Hepatocyte (in vitro differentiated cells): ENCODE data around the gene XIRP1. TPM values are rescaled to one million over a fixed set of nuclear protein-coding genes. Genes with fewer than 3 reads are reported as not detected.

Experiments
- DNase-seq: peaks from one replicate; pipeline ENCODE4 v3.0.0-alpha.2; 2016; ENCODE audit warnings: low spot score
- H2AFZ ChIP-seq: fragments of 200-600 bp; sonication (generic); 2 replicates; pipeline ENCODE4 v1.6.0; 2016; ENCODE audit warnings: antibody characterized with exemption, mild to moderate bottlenecking
- H3K27ac ChIP-seq: fragments of 200-600 bp; sonication (generic); 2 replicates; pipeline ENCODE4 v1.5.1; 2016; ENCODE audit warnings: mild to moderate bottlenecking
- H3K27me3 ChIP-seq: fragments of 200-600 bp; sonication (generic); 2 replicates; pipeline ENCODE4 v1.6.1; 2016
- H3K36me3 ChIP-seq: fragments of 200-600 bp; sonication (generic); replicated peaks from 2 replicates; pipeline ENCODE4 v1.5.1; 2016; ENCODE audit warnings: low read depth; ENCODE audit not compliant: insufficient read depth
- H3K4me1 ChIP-seq: fragments of 200-600 bp; sonication (generic); 2 replicates; pipeline ENCODE4 v1.5.1; 2016; ENCODE audit warnings: mild to moderate bottlenecking, moderate library complexity; ENCODE audit not compliant: insufficient read depth
- H3K4me2 ChIP-seq: fragments of 200-600 bp; sonication (generic); 2 replicates; pipeline ENCODE4 v1.6.0; 2016
- H3K4me3 ChIP-seq: fragments of 200-600 bp; sonication (generic); 2 replicates; pipeline ENCODE4 v1.5.1; 2016; ENCODE audit warnings: mild to moderate bottlenecking
- H3K79me2 ChIP-seq: fragments of 200-600 bp; sonication (generic); 2 replicates; pipeline ENCODE4 v1.6.0; 2017; ENCODE audit warnings: mild to moderate bottlenecking
- H3K9me2 ChIP-seq: fragments of 200-600 bp; sonication (generic); replicated peaks from 2 replicates; pipeline ENCODE4 v1.6.0; 2017; ENCODE audit warnings: mild to moderate bottlenecking; ENCODE audit not compliant: insufficient read depth
- H3K9me3 ChIP-seq: fragments of 200-600 bp; sonication (generic); 2 replicates; pipeline ENCODE4 v1.5.1; 2016; ENCODE audit warnings: low read depth, mild to moderate bottlenecking
- H4K20me1 ChIP-seq: fragments of 200-600 bp; sonication (generic); 2 replicates; pipeline ENCODE4 v1.6.0; 2016; ENCODE audit warnings: mild to moderate bottlenecking; ENCODE audit not compliant: insufficient read depth, poor library complexity, severe bottlenecking
- EZH2 ChIP-seq: fragments of 200-600 bp; sonication (generic); IDR thresholded peaks from 2 replicates; pipeline ENCODE4 v1.6.1; 2016; ENCODE audit warnings: antibody characterized with exemption, mild to moderate bottlenecking, borderline replicate concordance
- EZH2phosphoT487 ChIP-seq: fragments of 200-600 bp; sonication (generic); IDR thresholded peaks from one replicate; pipeline ENCODE4 v1.6.1; 2018; ENCODE audit warnings: antibody characterized with exemption, mild to moderate bottlenecking, low read depth, moderate library complexity; ENCODE audit not compliant: unreplicated experiment, severe bottlenecking
- WGBS: methylation state at CpG from one replicate; pipeline ENCODE4 v1.1.6; 2016; ENCODE audit warnings: low lambda C conversion rate; ENCODE audit errors: missing lambda C conversion rate; 5-methylcytosine and 5-hydroxymethylcytosine counted together
- polyA plus RNA-seq: library from polyadenylated mRNA; unstranded; fragments of >200 nt; fragmentation: Nextera tagmentation; extraction: Ambion mirVana; gene quantifications from 2 replicates; pipeline ENCODE4 v1.2.1, GENCODE V29; 2016
- total RNA-seq: library from RNA; depleted of rRNA; stranded (reverse); fragments of >200 nt; gene quantifications from 2 replicates; pipeline ENCODE4 v1.2.3, GENCODE V29; 2014
- TF ChIP-seq, protein P1 (sequence below): fragments of 200-600 bp; sonication (generic); IDR thresholded peaks from 2 replicates; pipeline ENCODE4 v1.5.1; 2016; ENCODE audit warnings: antibody characterized with exemption, mild to moderate bottlenecking; ENCODE audit not compliant: poor library complexity

Gene XIRP1
- total and polyA plus RNA-seq, 2 experiments from 2014 or later: 0.10 to 1.4 TPM

DNA sequence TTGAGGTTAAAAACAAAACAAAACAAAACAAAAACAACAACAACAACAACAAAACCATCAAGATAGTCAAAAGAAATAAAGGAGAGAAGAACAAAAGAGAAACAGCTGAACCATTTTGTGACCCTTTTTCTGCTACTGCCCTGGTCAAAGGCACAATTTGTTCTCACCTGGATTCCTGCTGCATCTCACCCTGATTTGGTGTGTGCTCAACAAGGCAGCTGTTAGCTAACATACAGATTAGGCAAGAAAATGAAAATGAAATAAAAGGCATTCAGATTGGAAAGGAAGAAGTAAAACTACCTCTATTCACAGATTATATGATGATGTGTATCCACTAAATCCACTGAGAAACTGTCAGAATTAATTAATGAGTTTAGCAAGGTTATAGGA is 28.7 kb upstream of the XIRP1 start:
- Histone ChIP-seq H4K20me1 (no peaks in the 10 kb centered on the region), H3K36me3 (no peaks in the 10 kb centered on the region), H3K4me3 (no peak overlapping the region), H3K4me1 (no peaks in the 10 kb centered on the region), H3K79me2 (no peaks in the 10 kb centered on the region), H3K9me3 (no peaks in the 10 kb centered on the region), H2AFZ (no peak overlapping the region), H3K27me3 (no peaks in the 10 kb centered on the region), H3K4me2 (no peak overlapping the region), H3K9me2 (no peaks in the 10 kb centered on the region), H3K27ac (no peak overlapping the region)
- TF ChIP-seq EZH2phosphoT487: no peak
- TF ChIP-seq, protein P1, sequence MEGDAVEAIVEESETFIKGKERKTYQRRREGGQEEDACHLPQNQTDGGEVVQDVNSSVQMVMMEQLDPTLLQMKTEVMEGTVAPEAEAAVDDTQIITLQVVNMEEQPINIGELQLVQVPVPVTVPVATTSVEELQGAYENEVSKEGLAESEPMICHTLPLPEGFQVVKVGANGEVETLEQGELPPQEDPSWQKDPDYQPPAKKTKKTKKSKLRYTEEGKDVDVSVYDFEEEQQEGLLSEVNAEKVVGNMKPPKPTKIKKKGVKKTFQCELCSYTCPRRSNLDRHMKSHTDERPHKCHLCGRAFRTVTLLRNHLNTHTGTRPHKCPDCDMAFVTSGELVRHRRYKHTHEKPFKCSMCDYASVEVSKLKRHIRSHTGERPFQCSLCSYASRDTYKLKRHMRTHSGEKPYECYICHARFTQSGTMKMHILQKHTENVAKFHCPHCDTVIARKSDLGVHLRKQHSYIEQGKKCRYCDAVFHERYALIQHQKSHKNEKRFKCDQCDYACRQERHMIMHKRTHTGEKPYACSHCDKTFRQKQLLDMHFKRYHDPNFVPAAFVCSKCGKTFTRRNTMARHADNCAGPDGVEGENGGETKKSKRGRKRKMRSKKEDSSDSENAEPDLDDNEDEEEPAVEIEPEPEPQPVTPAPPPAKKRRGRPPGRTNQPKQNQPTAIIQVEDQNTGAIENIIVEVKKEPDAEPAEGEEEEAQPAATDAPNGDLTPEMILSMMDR: no peak
- no peak for TF ChIP-seq EZH2
- DNase-seq: no peak

DNA sequence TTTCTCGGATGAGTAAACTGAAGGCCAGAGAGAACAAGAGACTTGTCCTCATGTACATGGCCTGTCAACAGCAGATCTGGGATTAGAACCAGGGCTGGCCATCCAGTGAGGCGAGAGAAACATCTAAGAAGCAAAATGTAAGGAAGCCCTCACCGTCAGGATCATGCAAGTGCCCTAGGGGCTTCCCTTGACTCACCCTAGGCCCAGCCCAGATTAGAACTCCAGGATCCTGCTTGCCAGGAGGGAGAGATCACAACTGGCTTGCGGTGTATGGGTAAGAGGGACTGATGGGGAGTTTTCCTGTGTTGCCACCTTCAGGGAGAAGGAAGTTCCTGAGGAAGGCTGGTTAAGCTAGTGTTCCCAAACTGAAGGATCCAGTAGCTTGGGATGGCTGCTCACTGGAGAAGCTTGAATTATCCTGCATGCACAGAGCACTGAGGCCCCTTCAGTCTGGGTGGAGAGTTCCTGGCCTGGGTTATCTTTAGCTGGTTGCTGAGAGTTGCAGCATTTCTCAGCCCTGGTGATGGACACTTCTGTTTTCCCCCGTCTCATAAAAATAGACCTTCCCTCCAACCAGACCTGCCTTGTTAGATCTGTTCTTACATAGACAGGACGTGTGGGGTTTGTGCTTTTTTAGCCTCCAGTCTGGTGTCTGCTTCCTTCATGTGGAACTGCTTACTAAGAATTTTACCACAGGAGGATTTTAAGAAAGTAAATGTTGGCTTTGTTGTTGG is 28.2 kb upstream of the XIRP1 start:
- Histone ChIP-seq H3K9me2 (no peaks in the 10 kb centered on the region), H3K36me3 (no peaks in the 10 kb centered on the region), H3K9me3 (no peaks in the 10 kb centered on the region), H3K27me3 (no peaks in the 10 kb centered on the region), H3K79me2 (no peaks in the 10 kb centered on the region), H3K4me2 (no peak overlapping the region), H3K4me1 (no peaks in the 10 kb centered on the region), H3K27ac (no peak overlapping the region), H4K20me1 (no peaks in the 10 kb centered on the region), H3K4me3 (no peak overlapping the region), H2AFZ (no peak overlapping the region)
- TF ChIP-seq, protein P1: no peak
- no peak for TF ChIP-seq EZH2phosphoT487
- TF ChIP-seq EZH2: no peak
- WGBS: 53% methylated on average over 6 of the region's 6 CpGs
- DNase-seq: no peak

DNA sequence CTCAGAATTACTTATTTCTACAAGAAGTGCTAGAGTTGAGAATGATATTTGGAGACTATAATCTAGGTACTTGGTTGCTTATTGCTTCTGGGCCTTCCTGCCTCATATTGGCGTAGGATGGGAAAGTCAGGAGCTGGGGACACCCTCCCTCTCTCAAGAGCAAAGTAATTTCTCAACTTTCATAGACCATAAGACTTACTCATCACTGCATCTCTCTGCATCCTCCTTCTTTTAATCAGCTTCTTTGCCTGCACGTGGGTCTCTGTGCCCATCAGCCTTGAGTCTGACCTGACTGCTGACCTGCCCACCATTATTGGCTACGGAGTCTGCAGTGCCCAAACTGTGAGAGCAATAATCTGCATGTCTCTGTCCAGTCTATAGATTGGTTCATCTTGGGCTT is 27.3 kb upstream of the XIRP1 start:
- DNase-seq: no peak
- H3K4me1 ChIP-seq: no peaks in the 10 kb centered on the region
- no peak overlapping the region for H3K4me2 ChIP-seq
- no peak for TF ChIP-seq EZH2
- no peaks in the 10 kb centered on the region for H4K20me1 ChIP-seq
- no peaks in the 10 kb centered on the region for H3K27me3 ChIP-seq
- 96% methylated on average over 3 of the region's 3 CpGs for WGBS
- H3K4me3 ChIP-seq: no peak overlapping the region
- no peaks in the 10 kb centered on the region for H3K79me2 ChIP-seq
- H3K27ac ChIP-seq: no peak overlapping the region
- no peaks in the 10 kb centered on the region for H3K9me2 ChIP-seq
- H3K9me3 ChIP-seq: no peaks in the 10 kb centered on the region
- no peaks in the 10 kb centered on the region for H3K36me3 ChIP-seq
- H2AFZ ChIP-seq: no peak overlapping the region

DNA sequence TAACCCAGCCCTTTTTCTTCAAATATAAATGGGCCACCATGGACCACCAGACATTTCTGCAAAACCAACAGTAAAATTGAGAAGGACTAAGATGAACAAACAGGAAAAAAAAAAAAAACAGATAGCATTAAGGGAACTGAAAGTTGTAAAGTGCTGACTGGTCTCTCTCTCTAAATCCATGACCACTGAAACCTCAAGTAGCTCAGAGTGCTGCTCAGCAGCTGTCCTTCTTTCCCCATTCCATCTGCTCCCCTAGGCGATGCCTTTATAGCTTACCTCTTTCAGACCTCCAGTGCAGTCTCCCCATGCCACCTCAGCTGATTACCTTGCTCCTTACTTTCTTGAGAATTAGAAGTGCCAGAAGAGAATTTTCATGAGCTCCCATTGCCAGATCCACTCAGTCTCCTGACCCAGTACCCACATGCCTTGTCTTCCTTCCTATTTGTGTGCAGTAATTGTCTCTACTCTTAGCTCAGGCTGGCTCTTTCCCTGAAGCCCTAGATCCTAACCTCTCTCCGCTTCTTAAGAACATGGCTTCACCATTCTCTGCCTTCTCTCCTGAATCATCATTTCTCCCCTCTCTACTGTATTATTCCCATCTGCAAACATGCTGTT is 23.9 kb upstream of the XIRP1 start:
- H3K27me3 ChIP-seq: no peaks in the 10 kb centered on the region
- 94% methylated on average over 2 of the region's 2 CpGs for WGBS

More for the DNA sequence above, 23.9 kb upstream of the XIRP1 start:
- Histone ChIP-seq H3K79me2 (no peaks in the 10 kb centered on the region), H3K4me1 (no peaks in the 10 kb centered on the region), H4K20me1 (no peaks in the 10 kb centered on the region), H3K36me3 (no peaks in the 10 kb centered on the region), H3K4me2 (no peak overlapping the region), H2AFZ (no peak overlapping the region), H3K4me3 (no peak overlapping the region), H3K9me2 (no peaks in the 10 kb centered on the region), H3K27ac (no peak overlapping the region), H3K9me3 (no peaks in the 10 kb centered on the region)
- DNase-seq: no peak
- TF ChIP-seq EZH2 (no peak), EZH2phosphoT487 (no peak)
- TF ChIP-seq, protein P1: no peak
